HepG2 (cell line): Measurements from ENCODE around the gene CAVIN2. TPM values are rescaled to one million over a fixed set of nuclear protein-coding genes. Genes with fewer than 3 reads are reported as not detected.

Source experiments
- CAMTA2 ChIP-seq: sonication (generic); formaldehyde crosslinking; IDR thresholded peaks from 2 replicates; pipeline ENCODE4 v1.4.0; 2020; ENCODE audit warnings: mild to moderate bottlenecking, missing genetic modification reagents, borderline replicate concordance
- CENPBD1 ChIP-seq: sonication (generic); formaldehyde crosslinking; IDR thresholded peaks from 2 replicates; pipeline ENCODE4 v1.8.0; 2022; ENCODE audit warnings: missing genetic modification reagents, low read depth, mild to moderate bottlenecking, borderline replicate concordance
- ELF1 ChIP-seq: sonication (generic); formaldehyde crosslinking; IDR thresholded peaks from 2 replicates; pipeline ENCODE4 v1.4.0; 2020; ENCODE audit warnings: missing genetic modification reagents
- JUN ChIP-seq: sonication (generic); formaldehyde crosslinking; IDR thresholded peaks from 2 replicates; pipeline ENCODE4 v1.4.0; 2020; ENCODE audit warnings: mild to moderate bottlenecking, missing genetic modification reagents
- MATR3 ChIP-seq: sonication (generic); formaldehyde crosslinking; IDR thresholded peaks from 2 replicates; pipeline ENCODE4 v1.4.0; 2020; ENCODE audit warnings: missing genetic modification reagents
- MYNN ChIP-seq: sonication (generic); formaldehyde crosslinking; IDR thresholded peaks from 2 replicates; pipeline ENCODE4 v1.4.0; 2020; ENCODE audit warnings: mild to moderate bottlenecking, low read depth, missing genetic modification reagents
- NR3C1 ChIP-seq: sonication (generic); formaldehyde crosslinking; IDR thresholded peaks from 2 replicates; pipeline ENCODE4 v1.4.0; 2020; ENCODE audit warnings: missing genetic modification reagents
- PAXIP1 ChIP-seq: sonication (generic); formaldehyde crosslinking; conservative IDR thresholded peaks from 2 replicates; pipeline ENCODE4 v1.4.0; 2020; ENCODE audit warnings: mild to moderate bottlenecking, missing genetic modification reagents, moderate library complexity
- RBAK ChIP-seq: sonication (generic); formaldehyde crosslinking; IDR thresholded peaks from 2 replicates; pipeline ENCODE4 v1.5.1; 2020; ENCODE audit warnings: mild to moderate bottlenecking, missing genetic modification reagents
- STAT6 ChIP-seq: sonication (generic); formaldehyde crosslinking; IDR thresholded peaks from 2 replicates; pipeline ENCODE4 v1.4.0; 2020; ENCODE audit warnings: missing genetic modification reagents, mild to moderate bottlenecking, borderline replicate concordance
- TCF12 ChIP-seq, 2 experiments: fragments of 450-650 bp in 1 of 2; sonication (generic) in 1 of 2; formaldehyde crosslinking in 1 of 2; IDR thresholded peaks; 2 replicates each; pipeline versions ENCODE4 v1.6.1 to v1.8.0; 2017 to 2022; ENCODE audit warnings: antibody characterized with exemption in 1 of 2, mild to moderate bottlenecking in 1 of 2, missing genetic modification reagents in 1 of 2, moderate library complexity in 1 of 2
- TRIM22 ChIP-seq: fragments of 450-650 bp; IDR thresholded peaks from 2 replicates; pipeline ENCODE4 v1.6.1; 2017
- U2AF1 ChIP-seq: fragments of 200-400 bp; formaldehyde crosslinking; optimal IDR thresholded peaks from 2 replicates; pipeline ENCODE3; 2017; ENCODE audit warnings: mild to moderate bottlenecking, low read depth, low read length
- ZFP36L2 ChIP-seq: sonication (generic); formaldehyde crosslinking; IDR thresholded peaks from 2 replicates; pipeline ENCODE4 v1.4.0; 2020; ENCODE audit warnings: missing genetic modification reagents
- ZNF124 ChIP-seq: sonication (generic); formaldehyde crosslinking; IDR thresholded peaks from 2 replicates; pipeline ENCODE4 v1.4.0; 2020; ENCODE audit warnings: missing genetic modification reagents
- ZNF556 ChIP-seq: sonication (generic); formaldehyde crosslinking; IDR thresholded peaks from 2 replicates; pipeline ENCODE4 v1.4.0; 2020; ENCODE audit warnings: mild to moderate bottlenecking, missing genetic modification reagents, borderline replicate concordance
- ZNF614 ChIP-seq: IDR thresholded peaks from 2 replicates; pipeline ENCODE4 v1.6.1; 2018; ENCODE audit warnings: missing biosample characterization, missing genetic modification reagents, inconsistent platforms, borderline replicate concordance
- ZNF784 ChIP-seq: sonication (generic); formaldehyde crosslinking; IDR thresholded peaks from 2 replicates; pipeline ENCODE4 v1.5.1; 2020; ENCODE audit warnings: missing genetic modification reagents, mild to moderate bottlenecking, borderline replicate concordance
- ZNF790 ChIP-seq: sonication (generic); formaldehyde crosslinking; IDR thresholded peaks from 2 replicates; pipeline ENCODE4 v1.8.0; 2022; ENCODE audit warnings: missing genetic modification reagents, mild to moderate bottlenecking, borderline replicate concordance
- polyA plus RNA-seq, 8 experiments: library from polyadenylated mRNA; depleted of rRNA in 3 of 8; stranded (reverse) in 7 of 8; unstranded in 1 of 8; fragments of >200 nt; fragmentation: Illumina TruSeq in 4 of 8; extraction: Trizol in 4 of 8; gene quantifications; 2 replicates each; pipeline versions ENCODE4 v1.2.1 to v1.2.3, GENCODE V29; 2011 to 2016; ENCODE audit warnings: low read depth in 4 of 8, missing spikeins in 1 of 8, mixed read lengths in 1 of 8; ENCODE audit not compliant: insufficient read depth in 1 of 8
- total RNA-seq, 5 experiments: library from RNA; depleted of rRNA; stranded (reverse); fragments of >200 nt; fragmentation: Illumina TruSeq; extraction: Trizol; gene quantifications; 2 replicates each; pipeline ENCODE4 v1.2.3, GENCODE V29; 2016; ENCODE audit warnings: low read depth in 1 of 5

CAVIN2 gene
- total and polyA plus RNA-seq, 2 of the 13 experiments (the other 11 are each of a cell fraction or from before 2014, with no cell fraction given), result 7.6 to 38.8 TPM

GRCh38 chr2:191866675-191867506 is 20.0 kb upstream of the CAVIN2 start (continued):
- TF ChIP-seq STAT6, result peak; percentile 100
- TF ChIP-seq TCF12 (IDR thresholded peaks at IDR 0.05), result no peak
- peak; percentile 92; the same call in 1 of the 2 replicates for TF ChIP-seq TCF12 (CRISPR knock-in tag; IDR thresholded peaks at IDR 0.05)
- TF ChIP-seq JUN, result peak; percentile 98
- no peak for TF ChIP-seq U2AF1
- peak; percentile 81; the same call in 1 of the 2 replicates for TF ChIP-seq ZNF124 (CRISPR knock-in tag)
- no peak for TF ChIP-seq MATR3 (CRISPR knock-in tag)
- peak; percentile 94 for TF ChIP-seq ZNF614 (CRISPR knock-in tag)
- peak; percentile 95; the same call in 1 of the 2 replicates for TF ChIP-seq ZNF556
- peak; percentile 92 for TF ChIP-seq ELF1 (CRISPR knock-in tag)
- TF ChIP-seq ZNF784 (CRISPR knock-in tag), result peak; percentile 47; the same call in 1 of the 2 replicates
- no peak for TF ChIP-seq TRIM22
- 0 out of 2 replicates have a peak, but pooled peaks have one; percentile 51 for TF ChIP-seq ZNF790 (CRISPR knock-in tag)
- no peak for TF ChIP-seq CAMTA2 (CRISPR knock-in tag)
- no peak; the same call in 1 of the 2 replicates for TF ChIP-seq ZFP36L2 (CRISPR knock-in tag)
- TF ChIP-seq RBAK (CRISPR knock-in tag), result peak; percentile 73; the same call in 1 of the 2 replicates
- no peak for TF ChIP-seq CENPBD1
- no peak for TF ChIP-seq NR3C1 (CRISPR knock-in tag)
- no peak for TF ChIP-seq MYNN (CRISPR knock-in tag)
- TF ChIP-seq PAXIP1 (CRISPR knock-in tag), result peak; percentile 99
